ENCODE measurements around the gene RAB39A. TPM values are rescaled to one million over a fixed set of nuclear protein-coding genes. Genes with fewer than 3 reads are reported as not detected.
"Not testable (repeated sequence)": the region's sequence is repeated elsewhere in the genome, so short reads cannot be mapped to it uniquely, and the experiment has no call there.

The RAB39A gene
- total RNA-seq, 2 donors from 2014 or later = 0.52 TPM; not detected in 1

GRCh38 chr11:107947904-107948303, 19.7 kb downstream of the RAB39A start:
- Histone ChIP-seq H3K4me3 (no peak overlapping the region), H3K36me3 (replicated peaks in 1 of 2; ENCODE audit: insufficient read depth in 1 of 2, low read depth in 2 of 2) (no peaks in the 10 kb centered on the region), H3K27me3 (no peaks in the 10 kb centered on the region), H3K4me1 (no peaks in the 10 kb centered on the region), H3K9me3 (no peaks in the 10 kb centered on the region), H3K27ac (no peak overlapping the region)
- WGBS, 2 donors = 42 to 49% methylated on average over 4 of the region's 4 CpGs
- TF ChIP-seq CTCF (IDR thresholded peaks at IDR 0.05) = no peak
- no peak for TF ChIP-seq POLR2A (IDR thresholded peaks at IDR 0.05)
- DNase-seq (no peak), ATAC-seq (no peak)
- intact Hi-C loops (cut with DNase I) = no loop called here

GRCh38 chr11:107948328-107948727, 20.1 kb downstream of the RAB39A start:
- ATAC-seq; intact Hi-C loops (cut with DNase I); H3K4me1 ChIP-seq; H3K27ac ChIP-seq; H3K27me3 ChIP-seq; DNase-seq; H3K36me3 ChIP-seq (replicated peaks in 1 of 2; ENCODE audit: insufficient read depth in 1 of 2, low read depth in 2 of 2); H3K4me3 ChIP-seq; H3K9me3 ChIP-seq: not testable (repeated sequence)
- 74 to 75% methylated on average over 12 of the region's 12 CpGs for WGBS, 2 donors

- intact Hi-C loops (cut with DNase I) = no loop called here
- Histone ChIP-seq H3K36me3 (replicated peaks in 1 of 2; ENCODE audit: insufficient read depth in 1 of 2, low read depth in 2 of 2) (no peaks in the 10 kb centered on the region), H3K9me3 (no peaks in the 10 kb centered on the region), H3K4me1 (no peaks in the 10 kb centered on the region), H3K27me3 (no peaks in the 10 kb centered on the region), H3K27ac (no peak overlapping the region), H3K4me3 (no peak overlapping the region)
- no peak for DNase-seq
- no peak for ATAC-seq
- TF ChIP-seq CTCF (IDR thresholded peaks at IDR 0.05) (no peak), POLR2A (IDR thresholded peaks at IDR 0.05) (no peak)
Observed at GRCh38 chr11:107951155-107951554, 22.9 kb downstream of the RAB39A start.

- Histone ChIP-seq H3K4me1 (no peaks in the 10 kb centered on the region), H3K9me3 (no peaks in the 10 kb centered on the region), H3K4me3 (no peak overlapping the region), H3K36me3 (replicated peaks in 1 of 2; ENCODE audit: insufficient read depth in 1 of 2, low read depth in 2 of 2) (no peaks in the 10 kb centered on the region), H3K27ac (no peak overlapping the region), H3K27me3 (no peaks in the 10 kb centered on the region)
- no peak for DNase-seq
- intact Hi-C loops (cut with DNase I) = no loop called here
- TF ChIP-seq POLR2A (IDR thresholded peaks at IDR 0.05) (no peak), CTCF (IDR thresholded peaks at IDR 0.05) (no peak)
- WGBS, 2 donors = 56 to 59% methylated on average over 3 of the region's 3 CpGs
- ATAC-seq = no peak
Observed at GRCh38 chr11:107953446-107953845, 25.2 kb downstream of the RAB39A start.

GRCh38 chr11:107956543-107956942, 28.3 kb downstream of the RAB39A start:
- no peak for DNase-seq
- no peaks in the 10 kb centered on the region for H3K36me3 ChIP-seq (replicated peaks in 1 of 2; ENCODE audit: insufficient read depth in 1 of 2, low read depth in 2 of 2)
- TF ChIP-seq POLR2A (IDR thresholded peaks at IDR 0.05) = no peak
- no peak for TF ChIP-seq CTCF (IDR thresholded peaks at IDR 0.05)
- no peaks in the 10 kb centered on the region for H3K9me3 ChIP-seq
- H3K27ac ChIP-seq = no peak overlapping the region
- no peak for ATAC-seq
- intact Hi-C loops (cut with DNase I) = no loop called here
- 31 to 93% methylated on average over 1 of the region's 1 CpG for WGBS, 2 donors
- no peaks in the 10 kb centered on the region for H3K27me3 ChIP-seq
- no peak overlapping the region for H3K4me3 ChIP-seq
- no peaks in the 10 kb centered on the region for H3K4me1 ChIP-seq
